Stomach (tissue), 4 donors: ENCODE results near the gene CCDC178.

Experiments used
- EP300 ChIP-seq: sonication (generic); formaldehyde crosslinking; IDR thresholded peaks from one replicate; pipeline ENCODE4 v1.6.1; 2017; ENCODE audit warnings: antibody characterized with exemption
- POLR2A ChIP-seq, 4 donors: fragments of 450-650 bp; IDR thresholded peaks; one replicate each; pipeline ENCODE4 v1.6.1; 2016; ENCODE audit warnings: antibody characterized with exemption in 4 of 4, control low read depth in 2 of 4, mild to moderate bottlenecking in 1 of 4, moderate library complexity in 1 of 4
- TF ChIP-seq, protein P1 (sequence below), 7 experiments: fragments of 450-650 bp in 4 of 7; fragments of 200-600 bp in 3 of 7; sonication (generic) in 3 of 7; IDR thresholded peaks; one replicate each; pipeline ENCODE4 v1.5.1; 2016 to 2019; ENCODE audit warnings: antibody characterized with exemption in 7 of 7, control low read depth in 2 of 7, mild to moderate bottlenecking in 1 of 7

DNA sequence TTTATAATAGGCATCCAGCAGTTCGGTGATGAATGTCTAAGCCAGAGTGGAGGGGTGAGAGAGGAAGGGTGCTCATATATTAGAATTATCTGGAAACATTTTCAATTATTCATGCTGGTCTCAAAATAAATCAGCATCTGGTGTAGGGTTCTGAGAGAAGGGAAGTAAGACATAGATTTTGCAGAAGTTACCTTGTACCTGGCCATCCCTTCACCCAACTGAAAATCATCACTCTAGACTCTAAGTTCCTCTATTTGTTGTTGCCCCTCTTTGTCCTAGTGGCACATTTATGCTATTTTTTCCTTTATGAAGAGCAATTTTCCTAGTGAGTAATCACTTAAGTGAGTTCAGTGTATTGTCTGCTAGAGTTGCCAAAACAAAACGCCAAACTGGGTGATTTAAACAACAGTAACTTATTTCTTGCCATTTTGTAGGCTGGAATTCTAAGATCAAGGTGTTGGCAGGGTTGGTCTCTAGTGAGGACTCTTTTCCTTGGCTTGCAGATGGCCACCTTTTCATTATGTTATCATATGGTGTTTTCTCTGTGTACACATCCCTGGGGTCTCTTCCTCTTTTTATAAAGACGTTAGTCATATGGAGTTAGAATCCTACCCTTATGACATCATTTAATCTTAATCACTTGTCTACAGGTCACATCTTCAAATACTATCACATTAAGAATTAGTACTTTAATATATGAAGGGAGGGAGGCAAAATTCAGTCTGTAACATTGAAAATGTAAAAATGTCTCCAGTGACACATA, 537.8 kb downstream of the CCDC178 start:
- TF ChIP-seq, protein P1, sequence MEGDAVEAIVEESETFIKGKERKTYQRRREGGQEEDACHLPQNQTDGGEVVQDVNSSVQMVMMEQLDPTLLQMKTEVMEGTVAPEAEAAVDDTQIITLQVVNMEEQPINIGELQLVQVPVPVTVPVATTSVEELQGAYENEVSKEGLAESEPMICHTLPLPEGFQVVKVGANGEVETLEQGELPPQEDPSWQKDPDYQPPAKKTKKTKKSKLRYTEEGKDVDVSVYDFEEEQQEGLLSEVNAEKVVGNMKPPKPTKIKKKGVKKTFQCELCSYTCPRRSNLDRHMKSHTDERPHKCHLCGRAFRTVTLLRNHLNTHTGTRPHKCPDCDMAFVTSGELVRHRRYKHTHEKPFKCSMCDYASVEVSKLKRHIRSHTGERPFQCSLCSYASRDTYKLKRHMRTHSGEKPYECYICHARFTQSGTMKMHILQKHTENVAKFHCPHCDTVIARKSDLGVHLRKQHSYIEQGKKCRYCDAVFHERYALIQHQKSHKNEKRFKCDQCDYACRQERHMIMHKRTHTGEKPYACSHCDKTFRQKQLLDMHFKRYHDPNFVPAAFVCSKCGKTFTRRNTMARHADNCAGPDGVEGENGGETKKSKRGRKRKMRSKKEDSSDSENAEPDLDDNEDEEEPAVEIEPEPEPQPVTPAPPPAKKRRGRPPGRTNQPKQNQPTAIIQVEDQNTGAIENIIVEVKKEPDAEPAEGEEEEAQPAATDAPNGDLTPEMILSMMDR (IDR thresholded peaks at IDR 0.05): no peak
- TF ChIP-seq POLR2A (IDR thresholded peaks at IDR 0.05) (no peak), EP300 (no peak)
